Fibroblast of pulmonary artery (primary cell): ENCODE results near the gene BCL7A.

Experiments
- DNase-seq: peaks from one replicate; pipeline ENCODE4 v3.0.0-alpha.2; 2010; ENCODE audit warnings: low read depth
- H3K4me3 ChIP-seq: replicated peaks from 2 replicates; pipeline ENCODE4 v1.5.1; 2011; ENCODE audit warnings: low read depth, mild to moderate bottlenecking, control low read depth, low read length, moderate library complexity
- TF ChIP-seq, protein P1 (sequence below): IDR thresholded peaks from 2 replicates; pipeline ENCODE4 v1.5.1; 2011; ENCODE audit warnings: mild to moderate bottlenecking, control low read depth, low read length, inconsistent platforms; ENCODE audit errors: missing control alignments

The BCL7A gene

DNA sequence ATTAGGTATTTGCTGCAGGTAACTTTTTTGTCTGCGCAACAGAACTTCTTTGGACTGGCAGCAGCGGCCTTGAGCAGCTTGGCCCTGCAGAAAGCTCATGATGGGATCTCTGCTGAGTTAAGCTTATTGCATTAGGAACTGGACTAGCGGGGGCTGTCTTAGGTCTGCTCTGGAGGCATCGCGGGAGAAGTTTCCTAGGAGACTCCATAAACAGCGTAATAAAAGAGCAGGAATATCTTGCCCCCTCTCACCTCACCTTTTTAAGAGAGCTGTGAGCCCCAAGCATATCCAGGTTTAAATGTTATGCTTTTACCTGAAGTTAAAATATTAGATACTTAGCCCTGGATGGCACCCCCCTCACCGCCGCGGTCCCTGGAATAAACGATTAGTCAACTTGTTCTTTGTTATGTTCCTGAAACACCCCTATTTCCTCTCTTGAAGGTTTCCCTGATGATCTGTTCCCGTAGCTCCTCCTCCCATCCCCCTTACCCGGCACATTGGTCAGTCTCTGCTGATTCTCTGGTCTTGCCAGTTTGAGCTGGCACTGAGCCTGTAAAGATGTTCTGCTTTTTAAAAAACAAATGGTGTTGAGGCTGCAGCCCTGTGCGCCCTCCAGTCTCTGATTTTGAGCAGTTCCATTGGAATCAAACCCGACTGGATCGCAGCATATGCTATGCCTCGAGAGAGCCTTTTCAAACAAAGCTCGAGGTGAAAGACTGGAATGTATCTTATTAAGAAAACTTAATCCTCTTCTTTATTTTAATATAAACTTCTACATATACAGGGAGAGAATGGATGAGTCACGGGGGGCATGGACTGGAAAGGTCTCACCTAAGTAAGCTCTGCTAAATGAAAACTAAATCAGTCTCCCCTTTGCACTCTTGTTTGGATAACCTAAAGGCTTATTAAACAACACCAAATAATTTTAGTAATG, 58.7 kb downstream of the BCL7A start:
- TF ChIP-seq, protein P1, sequence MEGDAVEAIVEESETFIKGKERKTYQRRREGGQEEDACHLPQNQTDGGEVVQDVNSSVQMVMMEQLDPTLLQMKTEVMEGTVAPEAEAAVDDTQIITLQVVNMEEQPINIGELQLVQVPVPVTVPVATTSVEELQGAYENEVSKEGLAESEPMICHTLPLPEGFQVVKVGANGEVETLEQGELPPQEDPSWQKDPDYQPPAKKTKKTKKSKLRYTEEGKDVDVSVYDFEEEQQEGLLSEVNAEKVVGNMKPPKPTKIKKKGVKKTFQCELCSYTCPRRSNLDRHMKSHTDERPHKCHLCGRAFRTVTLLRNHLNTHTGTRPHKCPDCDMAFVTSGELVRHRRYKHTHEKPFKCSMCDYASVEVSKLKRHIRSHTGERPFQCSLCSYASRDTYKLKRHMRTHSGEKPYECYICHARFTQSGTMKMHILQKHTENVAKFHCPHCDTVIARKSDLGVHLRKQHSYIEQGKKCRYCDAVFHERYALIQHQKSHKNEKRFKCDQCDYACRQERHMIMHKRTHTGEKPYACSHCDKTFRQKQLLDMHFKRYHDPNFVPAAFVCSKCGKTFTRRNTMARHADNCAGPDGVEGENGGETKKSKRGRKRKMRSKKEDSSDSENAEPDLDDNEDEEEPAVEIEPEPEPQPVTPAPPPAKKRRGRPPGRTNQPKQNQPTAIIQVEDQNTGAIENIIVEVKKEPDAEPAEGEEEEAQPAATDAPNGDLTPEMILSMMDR, result no peak
- DNase-seq, result peak; percentile 94
- H3K4me3 ChIP-seq, result peak overlapping the region; percentile 96

- TF ChIP-seq, protein P1, result no peak
- DNase-seq, result peak; percentile 67
Observed at GRCh38 chr12:122081083-122081696, 59.5 kb downstream of the BCL7A start.

DNA sequence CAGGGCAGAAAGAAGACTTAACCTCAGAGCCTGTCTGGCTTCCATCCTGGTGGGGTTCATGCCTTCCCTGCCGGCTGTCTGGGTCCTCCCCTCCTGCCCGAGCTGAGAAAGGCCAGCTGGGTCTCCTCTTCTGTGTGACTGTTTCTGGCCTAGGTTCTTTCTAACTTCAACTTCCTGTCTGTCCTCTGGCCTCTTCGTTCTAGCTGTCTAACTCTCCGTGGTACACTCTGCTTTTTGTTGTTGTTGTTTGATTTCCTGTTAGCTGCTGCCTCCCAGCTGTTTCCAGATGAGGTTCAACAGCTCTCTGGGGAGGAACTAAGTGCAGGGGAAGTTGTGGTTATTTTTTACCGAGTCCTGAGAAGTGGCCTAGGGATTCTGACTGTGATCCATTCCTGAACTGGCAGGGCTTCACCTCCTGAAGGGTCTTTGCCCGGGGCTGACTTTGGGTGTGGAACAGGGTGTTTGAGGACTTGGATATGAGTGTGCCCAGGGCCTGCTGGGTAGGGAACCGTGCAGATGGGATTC, 60.1 kb downstream of the BCL7A start:
- peak overlapping the region; percentile 96 for H3K4me3 ChIP-seq
- TF ChIP-seq, protein P1, result no peak
- peak; percentile 90 for DNase-seq

More at GRCh38 chr12:122081083-122081696, 59.5 kb downstream of the BCL7A start:
- peak overlapping the region; percentile 96 for H3K4me3 ChIP-seq

DNA sequence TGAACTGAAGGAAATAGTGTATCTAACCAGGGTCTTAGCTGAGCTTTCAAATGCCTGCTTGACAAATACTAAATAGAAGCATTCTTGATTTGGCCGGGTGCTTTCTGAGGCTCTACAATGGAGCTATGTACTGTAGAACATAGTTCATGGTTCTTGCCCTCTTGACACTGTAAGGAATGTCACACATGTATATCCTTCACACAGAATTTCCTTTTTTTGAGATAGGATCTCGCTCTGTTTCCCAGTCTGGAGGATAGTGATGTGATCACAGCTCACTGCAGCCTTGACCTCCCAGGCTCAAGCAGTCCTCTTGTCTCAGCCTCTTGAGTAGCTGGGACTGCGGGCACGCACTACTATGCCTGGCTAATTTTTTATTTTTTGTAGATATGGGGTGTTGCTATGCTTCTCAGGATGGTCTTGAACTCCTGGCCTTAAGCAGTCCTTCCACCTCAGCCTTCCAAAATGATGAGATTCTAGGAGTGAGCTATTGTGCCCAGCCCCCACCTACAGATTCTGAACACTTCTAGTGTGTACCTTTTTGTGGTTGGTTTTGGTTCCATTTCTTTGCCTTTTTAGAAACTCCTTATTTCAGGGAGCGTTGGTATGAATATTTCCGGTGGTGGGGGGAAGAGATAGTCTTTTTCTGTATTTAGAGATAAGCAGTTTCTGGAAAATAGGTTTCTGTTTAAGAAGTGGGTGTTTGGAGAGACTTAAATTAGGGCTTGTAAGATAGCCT, 61.1 kb downstream of the BCL7A start:
- peak overlapping the region; percentile 96 for H3K4me3 ChIP-seq
- no peak for DNase-seq
- TF ChIP-seq, protein P1, result no peak

GRCh38 chr12:122084857-122085405, 63.2 kb downstream of the BCL7A start:
- no peak for DNase-seq
- no peak overlapping the region for H3K4me3 ChIP-seq
- TF ChIP-seq, protein P1, result no peak

DNA sequence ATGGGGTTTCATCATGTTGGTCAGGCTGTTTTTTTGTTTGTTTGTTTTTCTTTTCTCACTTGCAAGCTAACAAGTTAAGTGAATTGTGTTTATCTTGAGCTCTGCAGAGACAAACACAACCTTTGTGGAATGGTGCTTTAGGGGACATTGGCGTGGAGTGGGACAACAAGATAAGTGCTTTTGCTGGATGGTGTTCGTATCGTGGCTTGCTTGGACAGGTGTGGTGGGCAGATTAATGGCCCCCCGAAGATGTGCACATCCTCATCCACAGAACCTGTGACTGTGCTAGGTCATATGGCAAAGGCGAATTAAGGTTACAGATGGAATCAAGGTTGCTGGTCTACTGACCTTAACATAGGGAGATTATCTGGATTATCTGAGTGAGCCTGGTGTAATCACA, 63.9 kb downstream of the BCL7A start:
- H3K4me3 ChIP-seq, result no peak overlapping the region
- TF ChIP-seq, protein P1, result no peak
- no peak for DNase-seq
